Thymus (tissue), 11 donors: Measurements from ENCODE around the gene MYO1D. TPM values are rescaled to one million over a fixed set of nuclear protein-coding genes. Genes with fewer than 3 reads are reported as not detected.

Experiments used
- DNase-seq, 9 donors: peaks; one replicate each; pipeline ENCODE4 v3.0.0-alpha.2; 2013; ENCODE audit warnings: low spot score in 9 of 9, low read depth in 6 of 9, missing footprints in 1 of 9
- H3K27ac ChIP-seq, 2 donors: one replicate each; pipeline ENCODE4 v1.5.1; 2013; ENCODE audit warnings: control low read depth in 1 of 2, low read depth in 1 of 2, low read length in 1 of 2, mild to moderate bottlenecking in 1 of 2, moderate library complexity in 1 of 2
- H3K27me3 ChIP-seq, 2 donors: one replicate each; pipeline ENCODE4 v1.5.1; 2013; ENCODE audit warnings: low read length in 1 of 2; ENCODE audit not compliant: control insufficient read depth in 2 of 2, insufficient read depth in 1 of 2
- H3K36me3 ChIP-seq, 2 donors: one replicate each; pipeline ENCODE4 v1.5.1; 2013; ENCODE audit warnings: low read length in 1 of 2, mild to moderate bottlenecking in 1 of 2, moderate library complexity in 1 of 2; ENCODE audit not compliant: control insufficient read depth in 2 of 2, insufficient read depth in 2 of 2
- H3K4me1 ChIP-seq, 2 donors: one replicate each; pipeline ENCODE4 v1.5.1; 2013; ENCODE audit warnings: low read length in 2 of 2; ENCODE audit not compliant: control insufficient read depth in 2 of 2, insufficient read depth in 2 of 2
- H3K4me3 ChIP-seq, 2 donors: one replicate each; pipeline ENCODE4 v1.5.1; 2013; ENCODE audit warnings: low read length in 2 of 2, control low read depth in 1 of 2, mild to moderate bottlenecking in 1 of 2
- H3K9me3 ChIP-seq, 2 donors: one replicate each; pipeline ENCODE4 v1.5.1; 2013; ENCODE audit warnings: low read length in 1 of 2, mild to moderate bottlenecking in 1 of 2; ENCODE audit not compliant: control insufficient read depth in 2 of 2, insufficient read depth in 1 of 2
- WGBS: extraction: QIAGEN DNeasy Blood & Tissue Kit; methylation state at CpG from one replicate; pipeline ENCODE4 v1.1.7; 2013; 5-methylcytosine and 5-hydroxymethylcytosine counted together
- polyA plus RNA-seq: library from polyadenylated mRNA; stranded (reverse); fragments of 200-250 nt; gene quantifications from one replicate; pipeline ENCODE4 v1.2.3, GENCODE V29; 2013
- total RNA-seq: library from RNA; stranded (reverse); fragments of 120-200 nt; gene quantifications from one replicate; pipeline ENCODE4 v1.2.4, GENCODE V29; 2013
- donor health status: healthy.

The MYO1D gene
- total and polyA plus RNA-seq, 2 donors: 5.7 to 12.4 TPM

DNA sequence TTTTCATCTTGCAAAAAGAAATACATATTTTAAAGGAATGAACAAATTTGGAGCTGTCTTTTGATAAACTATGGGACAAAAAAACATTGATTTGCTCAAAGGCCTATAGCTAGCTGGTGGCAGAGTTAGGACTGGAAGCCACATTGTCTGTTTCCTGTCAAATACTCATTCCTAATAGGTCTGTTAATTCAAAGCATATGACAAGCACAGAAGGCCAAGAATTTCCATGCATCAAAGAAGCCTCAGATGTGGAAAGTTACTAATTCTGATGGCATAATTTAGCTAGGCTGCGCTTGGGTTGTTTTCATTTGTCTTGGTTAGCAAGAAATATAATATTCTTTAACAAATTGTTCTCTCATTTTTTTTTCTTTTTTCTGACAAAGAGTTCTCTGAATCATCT lies 292.1 kb downstream of the MYO1D start:
- DNase-seq: no peak
- 92% methylated on average over 1 of the region's 1 CpG for WGBS
- Histone ChIP-seq H3K9me3 (peaks cover 0 to 6% of the 10 kb centered on the region in 2 donors), H3K27ac (no peak overlapping the region), H3K36me3 (no peaks in the 10 kb centered on the region), H3K4me3 (no peak overlapping the region), H3K4me1 (no peaks in the 10 kb centered on the region), H3K27me3 (peaks cover 0 to 3% of the 10 kb centered on the region in 2 donors)

DNA sequence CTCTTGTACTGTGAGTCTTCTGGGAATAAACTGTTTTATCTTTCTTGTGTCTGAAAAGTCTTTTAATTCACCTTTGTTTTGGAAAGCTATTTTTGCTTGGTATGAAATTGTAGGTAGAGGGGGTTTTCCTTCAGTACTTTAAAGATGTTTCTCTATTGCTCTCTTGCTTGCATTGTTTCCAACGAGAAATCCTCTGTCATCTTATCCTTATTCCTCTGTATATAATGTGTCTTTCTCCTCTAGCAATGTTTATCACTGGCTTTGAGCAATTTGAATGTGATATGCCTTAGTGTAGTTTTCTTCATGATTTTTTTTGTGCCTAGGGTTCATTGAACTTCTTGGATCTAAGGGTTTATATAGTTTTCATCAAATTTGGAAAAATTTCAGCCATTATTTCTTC lies 293.9 kb downstream of the MYO1D start:
- Histone ChIP-seq H3K27ac (no peak overlapping the region), H3K4me3 (no peak overlapping the region), H3K36me3 (no peaks in the 10 kb centered on the region), H3K27me3 (no peaks in the 10 kb centered on the region), H3K4me1 (no peaks in the 10 kb centered on the region), H3K9me3 (peaks cover 0 to 6% of the 10 kb centered on the region in 2 donors)
- no peak for DNase-seq
- WGBS: 95% methylated on average over 1 of the region's 1 CpG

DNA sequence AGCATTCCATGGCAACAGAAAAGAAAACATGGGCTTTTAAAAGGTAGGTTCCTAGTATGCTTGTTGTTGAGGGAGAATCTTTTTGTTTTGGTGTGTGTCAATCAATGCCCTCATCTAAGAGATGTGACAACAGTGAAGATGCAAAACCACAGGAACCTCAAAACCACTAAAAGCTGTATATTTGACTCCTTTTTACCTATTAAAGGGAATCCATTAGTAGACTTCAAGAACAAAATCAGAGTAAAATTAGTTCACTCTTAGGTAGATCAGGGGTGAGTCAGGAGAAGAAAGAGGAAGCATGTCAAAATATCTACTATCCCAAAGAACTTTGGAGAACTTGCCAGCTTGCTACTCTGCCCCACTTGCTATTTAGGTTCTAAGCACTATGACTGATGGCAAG lies 301.1 kb downstream of the MYO1D start:
- H3K4me3 ChIP-seq: no peak overlapping the region
- peaks cover 0 to 2% of the 10 kb centered on the region in 2 donors for H3K4me1 ChIP-seq
- no peaks in the 10 kb centered on the region for H3K36me3 ChIP-seq
- no peaks in the 10 kb centered on the region for H3K9me3 ChIP-seq
- H3K27ac ChIP-seq: no peak overlapping the region
- DNase-seq: peak in 1 of 9 donors; percentile 41
- peaks cover 3 to 5% of the 10 kb centered on the region in 2 donors for H3K27me3 ChIP-seq

DNA sequence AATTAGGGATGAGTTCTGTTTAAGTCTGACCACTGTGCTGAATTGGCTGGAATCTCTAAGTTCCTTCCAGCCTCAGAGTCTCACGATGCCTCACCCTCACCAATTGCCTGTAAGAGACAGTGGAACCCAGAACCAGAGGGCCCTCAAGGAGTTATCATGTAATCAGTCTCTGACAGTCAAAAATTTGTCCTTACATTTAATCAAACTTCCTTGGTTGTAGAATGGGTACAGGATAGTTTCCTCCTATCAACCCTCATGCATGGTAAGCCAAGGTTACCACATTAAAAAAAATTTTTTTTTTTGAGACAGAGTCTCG lies 306.9 kb downstream of the MYO1D start:
- H3K27me3 ChIP-seq: peaks cover 0 to 3% of the 10 kb centered on the region in 2 donors
- H3K27ac ChIP-seq: no peak overlapping the region
- H3K4me3 ChIP-seq: no peak overlapping the region
- no peaks in the 10 kb centered on the region for H3K9me3 ChIP-seq
- peaks cover 0 to 4% of the 10 kb centered on the region in 2 donors for H3K4me1 ChIP-seq
- DNase-seq: no peak
- H3K36me3 ChIP-seq: no peaks in the 10 kb centered on the region
- WGBS: 50% methylated on average over 2 of the region's 2 CpGs

DNA sequence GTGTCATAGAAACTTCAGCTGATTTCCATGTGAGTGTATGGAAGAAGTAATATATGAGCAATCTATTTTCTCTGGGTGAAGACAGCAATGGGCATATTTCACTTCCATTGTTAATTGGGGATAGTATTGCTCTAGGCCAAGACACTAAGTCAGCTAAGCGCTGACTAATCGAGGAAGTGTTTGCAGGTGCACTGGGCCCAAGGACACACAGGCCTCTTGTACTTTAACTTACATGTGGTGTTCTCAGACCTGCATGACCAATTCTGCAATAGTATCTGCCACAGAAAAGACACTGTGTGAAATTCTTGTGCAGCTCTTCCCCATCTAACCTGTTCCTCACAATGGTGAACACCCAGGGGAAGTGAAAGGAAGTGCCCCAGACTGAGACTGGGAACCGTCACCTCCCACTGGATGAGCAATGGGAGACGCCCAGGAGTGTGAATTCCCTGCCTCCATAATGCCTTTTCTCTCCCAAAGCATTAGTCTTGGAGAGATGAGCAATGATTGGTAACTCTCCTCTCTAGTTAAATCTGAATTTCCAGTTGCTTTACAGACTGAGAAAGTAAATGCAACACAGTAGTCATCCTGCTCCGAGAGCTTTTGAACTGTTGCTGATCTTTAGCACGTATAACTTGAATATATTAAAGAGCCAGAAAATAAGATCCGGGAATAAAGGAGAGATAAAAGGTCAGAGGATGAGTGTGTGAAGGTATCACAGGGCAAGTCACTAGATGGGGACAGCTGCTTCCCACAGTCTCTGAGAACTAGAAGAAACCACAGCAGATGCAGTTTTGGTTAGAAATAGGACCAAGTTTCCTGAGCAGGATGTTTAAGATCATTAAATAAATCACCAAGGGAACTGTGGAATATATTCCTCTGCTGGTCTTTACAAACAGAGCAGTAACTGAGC lies 307.5 kb downstream of the MYO1D start:
- no peak overlapping the region for H3K27ac ChIP-seq

DNA sequence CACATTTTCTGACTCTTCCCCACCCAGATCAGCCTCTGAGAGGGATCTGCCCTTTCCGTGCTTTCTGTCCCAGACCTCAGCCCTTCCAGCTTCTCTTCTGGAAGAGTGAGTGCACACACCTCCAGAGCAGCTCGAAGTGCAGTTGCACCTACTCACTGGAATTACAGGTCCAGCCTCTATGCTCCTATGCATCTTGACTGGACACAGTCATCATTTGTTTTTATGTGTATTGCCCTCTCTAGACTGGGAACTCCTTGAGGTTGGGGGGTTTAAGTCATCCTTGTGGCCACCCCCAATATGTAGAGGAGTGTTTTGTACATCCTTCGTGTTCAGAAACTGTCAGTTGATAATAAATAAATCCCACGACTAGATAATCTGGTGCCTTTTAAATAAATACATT lies 308.2 kb downstream of the MYO1D start:
- no peaks in the 10 kb centered on the region for H3K27me3 ChIP-seq
- H3K4me1 ChIP-seq: peaks cover 0 to 4% of the 10 kb centered on the region in 2 donors
- H3K36me3 ChIP-seq: no peaks in the 10 kb centered on the region
- H3K4me3 ChIP-seq: no peak overlapping the region
- H3K27ac ChIP-seq: no peak overlapping the region
- H3K9me3 ChIP-seq: no peaks in the 10 kb centered on the region
- 83% methylated on average over 4 of the region's 4 CpGs for WGBS
- DNase-seq: no peak

More for the DNA sequence above, 307.5 kb downstream of the MYO1D start:
- Histone ChIP-seq H3K4me3 (no peak overlapping the region), H3K9me3 (no peaks in the 10 kb centered on the region), H3K27me3 (peaks cover 0 to under 1% of the 10 kb centered on the region in 2 donors), H3K4me1 (peaks cover 0 to 4% of the 10 kb centered on the region in 2 donors), H3K36me3 (no peaks in the 10 kb centered on the region)
- WGBS: 71% methylated on average over 7 of the region's 7 CpGs
- DNase-seq: no peak

DNA sequence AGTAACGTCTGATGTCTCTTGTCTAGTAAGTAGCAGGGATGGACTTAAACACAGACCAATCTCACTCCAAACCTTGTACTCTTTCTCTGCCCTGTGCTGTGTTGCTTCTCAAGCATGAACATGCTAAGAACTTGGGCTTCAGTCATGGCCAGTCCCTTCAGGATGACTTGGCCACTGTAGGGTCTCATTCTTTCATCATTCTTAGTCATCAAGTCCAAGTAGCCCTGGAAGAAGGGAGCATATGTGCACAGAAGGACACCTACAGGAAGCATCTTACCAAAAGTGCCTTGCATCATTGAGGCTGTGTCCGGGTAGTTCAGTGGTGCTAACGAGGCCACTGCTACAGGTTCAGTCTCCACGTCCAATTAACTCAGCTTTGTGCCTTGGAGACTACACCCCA lies 309.4 kb downstream of the MYO1D start:
- no peak for DNase-seq
- Histone ChIP-seq H3K36me3 (no peaks in the 10 kb centered on the region), H3K9me3 (no peaks in the 10 kb centered on the region), H3K27me3 (no peaks in the 10 kb centered on the region), H3K27ac (no peak overlapping the region), H3K4me3 (no peak overlapping the region), H3K4me1 (peaks cover 0 to 4% of the 10 kb centered on the region in 2 donors)
- WGBS: 95% methylated on average over 4 of the region's 4 CpGs

DNA sequence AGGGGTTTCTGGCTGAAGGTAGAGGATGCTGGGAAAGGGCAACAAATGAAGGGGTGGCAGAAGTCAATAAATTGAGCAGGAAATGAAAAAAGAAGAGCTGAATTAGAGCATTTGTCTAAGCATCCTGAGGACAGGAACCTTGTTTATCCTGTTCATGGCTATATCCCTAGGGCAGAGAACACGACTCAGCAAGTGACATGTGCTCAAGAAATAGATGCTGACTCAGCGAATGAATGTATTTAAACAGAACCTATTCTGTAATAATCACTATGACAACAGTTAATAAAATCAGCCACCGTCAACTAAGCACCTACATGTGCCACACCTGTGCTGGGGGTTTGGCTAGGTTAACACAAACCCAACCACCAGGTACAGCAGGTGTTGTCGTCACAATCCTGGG lies 309.8 kb downstream of the MYO1D start:
- H3K27ac ChIP-seq: no peak overlapping the region
- H3K9me3 ChIP-seq: no peaks in the 10 kb centered on the region
- H3K4me1 ChIP-seq: peaks cover 0 to 4% of the 10 kb centered on the region in 2 donors
- H3K4me3 ChIP-seq: no peak overlapping the region
- WGBS: 89% methylated on average over 4 of the region's 4 CpGs
- H3K27me3 ChIP-seq: no peaks in the 10 kb centered on the region
- H3K36me3 ChIP-seq: no peaks in the 10 kb centered on the region
- DNase-seq: no peak

DNA sequence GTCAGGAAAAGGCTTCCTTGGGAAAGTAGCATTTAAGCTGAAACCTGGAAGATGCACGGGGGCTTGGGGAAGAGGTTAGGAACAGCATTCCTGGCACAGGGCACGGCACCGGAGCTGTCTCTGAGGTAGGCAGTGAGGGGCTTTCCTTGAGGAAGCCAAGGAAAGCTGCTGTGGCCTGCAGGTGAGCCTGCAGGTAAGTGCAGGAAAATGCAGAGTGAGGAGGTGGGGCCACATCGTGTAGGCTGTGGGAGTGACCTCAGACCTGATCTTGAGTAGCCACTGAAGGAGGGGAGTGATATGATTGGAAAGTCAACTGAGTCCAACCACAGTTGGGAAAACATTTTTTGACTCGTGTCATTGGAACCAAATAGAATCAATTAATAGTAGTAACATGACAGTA lies 310.6 kb downstream of the MYO1D start:
- Histone ChIP-seq H3K27me3 (no peaks in the 10 kb centered on the region), H3K4me1 (peaks cover 0 to 4% of the 10 kb centered on the region in 2 donors), H3K4me3 (no peak overlapping the region), H3K9me3 (no peaks in the 10 kb centered on the region), H3K27ac (no peak overlapping the region), H3K36me3 (no peaks in the 10 kb centered on the region)
- WGBS: 96% methylated on average over 5 of the region's 5 CpGs
- no peak for DNase-seq
